ENCODE results near the gene ZFYVE28. TPM values are rescaled to one million over a fixed set of nuclear protein-coding genes. Genes with fewer than 3 reads are reported as not detected.

The ZFYVE28 gene
- total and polyA plus RNA-seq, 2 of the 8 experiments (the other 6 are each of a cell fraction or from before 2014, with no cell fraction given): 1.7 to 4.9 TPM

- TF ChIP-seq CHD7 (IDR thresholded peaks at IDR 0.05; ENCODE audit: insufficient replicate concordance, low read length) (no peak), TBP (IDR thresholded peaks at IDR 0.05; ENCODE audit: low read depth, low read length) (no peak)
Observed at GRCh38 chr4:2378898-2379297, 39.5 kb downstream of the ZFYVE28 start (continued).

Measured in H1 (cell line).